GM23338 (cell line): ENCODE results near the gene SORBS1.

Experiments used
- EZH2 ChIP-seq: fragments of 200-600 bp; sonication (generic); IDR thresholded peaks from one replicate; pipeline ENCODE4 v1.8.0; 2017; ENCODE audit warnings: antibody characterized with exemption, mild to moderate bottlenecking, low read depth; ENCODE audit not compliant: unreplicated experiment
- JUNB ChIP-seq: IDR thresholded peaks from one replicate; pipeline ENCODE4 v1.6.1; 2016; ENCODE audit warnings: antibody characterized with exemption; ENCODE audit not compliant: unreplicated experiment
- TF ChIP-seq, protein P1 (sequence below), 2 experiments: fragments of 200-600 bp in 1 of 2; sonication (generic) in 1 of 2; conservative IDR thresholded peaks; 2 replicates each; pipeline versions ENCODE4 v1.5.1 to v1.6.1; 2016 to 2017; ENCODE audit warnings: antibody characterized with exemption in 2 of 2, low read depth in 2 of 2, mild to moderate bottlenecking in 2 of 2, moderate library complexity in 1 of 2
- TF ChIP-seq, protein P2 (sequence below): IDR thresholded peaks from 2 replicates; pipeline ENCODE4 v1.6.1; 2016; ENCODE audit warnings: antibody characterized with exemption

DNA sequence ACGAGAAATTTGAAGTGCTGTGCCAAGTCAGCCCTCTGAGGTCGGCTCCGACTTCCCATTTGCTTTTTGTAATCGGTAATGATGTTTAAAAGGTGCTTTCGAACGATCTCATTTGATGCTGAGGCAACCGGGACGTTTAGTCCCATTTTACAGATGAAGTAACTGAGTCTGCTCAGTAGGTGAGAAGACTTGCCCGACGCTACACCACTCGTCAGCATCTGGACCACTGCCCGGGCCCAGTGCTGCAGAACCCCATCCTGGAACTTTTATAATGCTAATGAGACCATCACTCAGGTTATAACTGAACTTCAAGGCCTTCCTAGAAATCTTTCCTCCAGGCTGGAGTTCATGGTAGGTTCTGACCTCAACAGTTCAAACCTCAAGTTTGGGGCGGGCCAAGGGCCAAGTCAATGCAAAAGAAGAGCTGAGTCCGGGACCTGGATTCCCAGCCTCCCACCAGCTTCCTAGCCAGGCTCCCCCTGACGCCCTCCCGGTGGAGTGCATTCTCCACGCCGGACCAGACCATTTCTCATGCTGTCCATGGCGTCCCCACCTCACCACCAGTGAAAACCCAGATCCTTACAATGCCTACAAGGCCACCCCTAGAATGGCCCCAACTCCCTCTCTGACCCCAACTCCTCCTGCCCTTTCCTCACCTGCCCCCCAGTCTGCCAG is 269.7 kb downstream of the SORBS1 start:
- TF ChIP-seq, protein P1, sequence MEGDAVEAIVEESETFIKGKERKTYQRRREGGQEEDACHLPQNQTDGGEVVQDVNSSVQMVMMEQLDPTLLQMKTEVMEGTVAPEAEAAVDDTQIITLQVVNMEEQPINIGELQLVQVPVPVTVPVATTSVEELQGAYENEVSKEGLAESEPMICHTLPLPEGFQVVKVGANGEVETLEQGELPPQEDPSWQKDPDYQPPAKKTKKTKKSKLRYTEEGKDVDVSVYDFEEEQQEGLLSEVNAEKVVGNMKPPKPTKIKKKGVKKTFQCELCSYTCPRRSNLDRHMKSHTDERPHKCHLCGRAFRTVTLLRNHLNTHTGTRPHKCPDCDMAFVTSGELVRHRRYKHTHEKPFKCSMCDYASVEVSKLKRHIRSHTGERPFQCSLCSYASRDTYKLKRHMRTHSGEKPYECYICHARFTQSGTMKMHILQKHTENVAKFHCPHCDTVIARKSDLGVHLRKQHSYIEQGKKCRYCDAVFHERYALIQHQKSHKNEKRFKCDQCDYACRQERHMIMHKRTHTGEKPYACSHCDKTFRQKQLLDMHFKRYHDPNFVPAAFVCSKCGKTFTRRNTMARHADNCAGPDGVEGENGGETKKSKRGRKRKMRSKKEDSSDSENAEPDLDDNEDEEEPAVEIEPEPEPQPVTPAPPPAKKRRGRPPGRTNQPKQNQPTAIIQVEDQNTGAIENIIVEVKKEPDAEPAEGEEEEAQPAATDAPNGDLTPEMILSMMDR (conservative IDR thresholded peaks at IDR 0.05; ENCODE audit: low read depth in 2 of 2): no peak
- TF ChIP-seq JUNB (no peak), EZH2 (no peak)
- TF ChIP-seq, protein P2, sequence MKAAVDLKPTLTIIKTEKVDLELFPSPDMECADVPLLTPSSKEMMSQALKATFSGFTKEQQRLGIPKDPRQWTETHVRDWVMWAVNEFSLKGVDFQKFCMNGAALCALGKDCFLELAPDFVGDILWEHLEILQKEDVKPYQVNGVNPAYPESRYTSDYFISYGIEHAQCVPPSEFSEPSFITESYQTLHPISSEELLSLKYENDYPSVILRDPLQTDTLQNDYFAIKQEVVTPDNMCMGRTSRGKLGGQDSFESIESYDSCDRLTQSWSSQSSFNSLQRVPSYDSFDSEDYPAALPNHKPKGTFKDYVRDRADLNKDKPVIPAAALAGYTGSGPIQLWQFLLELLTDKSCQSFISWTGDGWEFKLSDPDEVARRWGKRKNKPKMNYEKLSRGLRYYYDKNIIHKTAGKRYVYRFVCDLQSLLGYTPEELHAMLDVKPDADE: no peak
